ENCODE measurements around the gene ZBTB16.
"Not testable (repeated sequence)": the region's sequence is repeated elsewhere in the genome, so short reads cannot be mapped to it uniquely, and the experiment has no call there.

The ZBTB16 gene

GRCh38 chr11:114044042-114044871 is 15.3 kb upstream of the ZBTB16 start:
- DNase-seq: no peak

- no peak for DNase-seq
Observed at GRCh38 chr11:114047327-114047726, 12.2 kb upstream of the ZBTB16 start.

GRCh38 chr11:114049050-114049449 is 10.5 kb upstream of the ZBTB16 start:
- no peak for DNase-seq

GRCh38 chr11:114049766-114050165 is 9.7 kb upstream of the ZBTB16 start:
- not testable (repeated sequence) for DNase-seq

- no peak for DNase-seq
Observed at GRCh38 chr11:114050258-114050927, 9.1 kb upstream of the ZBTB16 start.

GRCh38 chr11:114051558-114051957 is 8.0 kb upstream of the ZBTB16 start:
- no peak for DNase-seq

- DNase-seq: no peak
Observed at GRCh38 chr11:114052160-114052559, 7.4 kb upstream of the ZBTB16 start.

- no peak for DNase-seq
Observed at GRCh38 chr11:114053406-114053805, 6.1 kb upstream of the ZBTB16 start.

GRCh38 chr11:114054806-114055205 is 4.7 kb upstream of the ZBTB16 start:
- no peak for DNase-seq

- no peak for DNase-seq
Observed at GRCh38 chr11:114056409-114056808, 3.1 kb upstream of the ZBTB16 start.

GRCh38 chr11:114057147-114057546 is 2.4 kb upstream of the ZBTB16 start:
- no peak for DNase-seq

GRCh38 chr11:114057605-114058004 is 1.9 kb upstream of the ZBTB16 start:
- DNase-seq: no peak

- no peak for DNase-seq
Observed at GRCh38 chr11:114058026-114058706, 1.3 kb upstream of the ZBTB16 start.

- no peak for DNase-seq
Observed at GRCh38 chr11:114058871-114059277, 637 bp upstream of the ZBTB16 start.

GRCh38 chr11:114059984-114060391 is 477 bp downstream of the ZBTB16 start:
- no peak for DNase-seq

GRCh38 chr11:114060392-114061047 is 1.0 kb downstream of the ZBTB16 start:
- DNase-seq: no peak

GRCh38 chr11:114061048-114061680 is 1.7 kb downstream of the ZBTB16 start:
- DNase-seq: no peak

- DNase-seq: no peak
Observed at GRCh38 chr11:114061681-114062049, 2.2 kb downstream of the ZBTB16 start.

- no peak for DNase-seq
Observed at GRCh38 chr11:114062272-114062671, 2.8 kb downstream of the ZBTB16 start.

GRCh38 chr11:114063149-114063828 is 3.8 kb downstream of the ZBTB16 start:
- no peak for DNase-seq

GRCh38 chr11:114063829-114064201 is 4.3 kb downstream of the ZBTB16 start:
- DNase-seq: no peak

- no peak for DNase-seq
Observed at GRCh38 chr11:114064216-114064615, 4.7 kb downstream of the ZBTB16 start.

Data from midbrain (tissue), 1 donor.